GM21576 (cell line): Measurements from ENCODE around the gene ZNF296.

Experiments
- ATAC-seq: cut with Tn5 transposase; IDR thresholded peaks from one replicate; pipeline ENCODE4 v1.9.1; 2021; ENCODE audit warnings: mild to moderate bottlenecking, moderate library complexity; ENCODE audit not compliant: unreplicated experiment

The ZNF296 gene

DNA sequence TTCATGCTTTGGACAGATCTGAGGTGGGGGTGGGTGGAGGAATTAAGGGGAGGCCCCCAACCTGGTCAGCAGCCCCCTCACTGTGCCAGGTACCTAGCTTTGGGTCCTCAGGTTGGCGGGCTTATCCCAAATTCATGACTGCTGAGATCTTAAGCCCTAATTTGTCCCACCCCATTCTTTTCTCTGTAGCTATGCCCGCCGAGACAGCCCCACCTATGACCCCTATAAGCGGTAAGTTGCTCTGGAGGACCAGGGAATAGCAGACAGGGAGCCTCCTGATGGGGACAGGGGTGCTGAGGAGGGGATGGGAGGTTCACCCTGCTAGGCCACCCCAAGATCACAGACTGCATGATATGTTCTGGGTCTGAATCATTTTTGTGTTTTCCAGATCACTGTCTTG, 14.3 kb downstream of the ZNF296 start:
- no peak for ATAC-seq

DNA sequence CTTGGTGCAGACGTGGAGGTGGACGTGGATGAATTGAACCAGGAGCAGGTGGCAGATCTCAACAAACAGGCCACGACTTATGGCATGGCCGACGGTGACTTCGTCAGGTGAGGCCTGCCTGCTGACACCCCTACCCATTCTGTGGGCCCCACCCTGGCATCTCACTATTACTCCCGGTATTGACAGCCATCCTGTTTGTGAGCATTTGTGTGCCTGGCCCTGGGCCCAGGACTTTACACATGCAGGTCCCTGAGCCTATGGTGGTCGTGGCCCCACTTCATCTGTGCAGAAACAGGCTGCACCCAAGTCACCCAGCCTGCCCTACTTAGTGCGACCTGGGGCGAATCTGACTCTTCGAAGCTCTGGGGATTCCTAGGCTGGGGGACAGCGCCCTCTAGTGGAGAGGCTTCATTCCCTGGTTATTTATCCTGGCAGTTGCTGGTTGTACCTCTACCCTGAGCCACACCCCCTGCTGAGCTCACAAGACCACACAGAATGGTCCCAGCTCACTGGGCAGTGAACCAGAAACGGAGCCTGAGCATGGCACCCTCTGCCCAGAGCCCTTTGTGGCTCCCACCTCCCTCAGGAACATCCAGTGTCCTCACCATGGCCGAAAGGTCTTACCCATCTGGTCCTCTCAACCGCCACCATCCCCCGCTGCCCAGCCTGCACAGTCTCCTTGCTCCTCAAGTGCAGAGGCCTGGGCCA, 16.9 kb downstream of the ZNF296 start:
- ATAC-seq = peak; percentile 57

GRCh38 chr19:45058622-45059159, 17.6 kb downstream of the ZNF296 start:
- ATAC-seq = no peak

GRCh38 chr19:45057444-45057843, 18.8 kb downstream of the ZNF296 start:
- no peak for ATAC-seq

GRCh38 chr19:45056831-45057230, 19.4 kb downstream of the ZNF296 start:
- ATAC-seq = no peak

GRCh38 chr19:45051929-45052579, 24.2 kb downstream of the ZNF296 start:
- ATAC-seq = no peak

GRCh38 chr19:45050036-45050435, 26.2 kb downstream of the ZNF296 start:
- ATAC-seq = no peak

DNA sequence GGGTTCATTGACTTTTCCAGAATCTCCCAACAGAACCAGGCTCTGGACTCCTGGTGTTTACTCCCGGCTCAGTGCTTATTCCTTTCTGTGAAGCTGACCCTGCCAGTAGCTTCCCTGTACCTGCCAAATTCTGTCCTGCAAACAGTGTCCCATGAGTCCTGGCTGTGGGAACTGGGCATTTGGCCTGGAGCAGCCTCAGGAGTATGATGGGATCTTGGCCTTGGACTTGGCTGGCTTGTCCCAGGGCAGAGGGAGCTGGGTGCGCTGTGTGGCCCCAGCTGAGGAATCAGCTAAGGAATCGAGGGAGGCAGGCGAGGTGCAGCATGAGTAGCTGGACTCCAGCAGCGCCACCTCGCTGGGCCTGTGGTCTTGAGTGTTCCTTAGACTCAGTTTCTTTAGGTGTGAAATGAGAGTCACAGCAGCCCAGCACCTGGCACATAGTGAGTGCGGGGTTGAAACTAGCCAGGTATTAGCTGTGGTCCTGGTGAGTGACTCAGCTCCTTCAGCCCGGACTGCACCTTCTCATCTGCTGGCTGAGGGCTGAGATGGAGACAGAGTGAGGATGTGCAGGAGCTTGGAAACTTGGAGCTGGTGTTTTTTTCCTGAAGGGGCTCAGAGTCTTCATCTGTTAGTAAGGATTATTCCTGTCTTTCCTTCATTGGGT, 27.1 kb downstream of the ZNF296 start:
- ATAC-seq = no peak

DNA sequence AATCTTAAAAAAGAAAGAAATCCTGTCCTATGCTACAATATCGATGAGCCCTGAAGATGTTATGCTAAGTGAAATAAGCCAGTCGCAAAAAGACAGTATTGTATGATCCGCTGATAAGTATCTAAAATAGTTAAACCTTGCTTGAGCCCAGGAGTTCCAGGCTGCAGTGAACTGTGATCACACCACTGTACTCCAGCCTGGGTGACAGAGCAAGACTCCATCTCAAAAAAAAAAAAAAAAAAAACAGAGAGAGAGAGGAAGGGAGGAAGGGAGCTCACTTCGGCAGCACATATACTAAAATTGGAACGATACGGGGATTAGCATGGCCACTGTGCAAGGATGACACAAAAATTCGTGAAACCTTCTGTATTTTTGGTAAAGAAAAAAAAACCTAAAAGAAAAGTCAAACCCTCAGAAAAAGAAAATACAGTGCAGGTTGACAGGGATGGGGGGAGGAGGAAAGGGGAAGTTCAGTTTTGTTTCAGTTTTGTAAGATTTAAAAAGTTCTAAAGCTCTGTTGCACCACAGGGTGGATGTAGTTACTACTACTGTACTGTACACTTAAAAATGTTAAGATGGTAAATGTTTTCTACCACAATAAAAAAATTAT, 29.0 kb downstream of the ZNF296 start:
- ATAC-seq = no peak

DNA sequence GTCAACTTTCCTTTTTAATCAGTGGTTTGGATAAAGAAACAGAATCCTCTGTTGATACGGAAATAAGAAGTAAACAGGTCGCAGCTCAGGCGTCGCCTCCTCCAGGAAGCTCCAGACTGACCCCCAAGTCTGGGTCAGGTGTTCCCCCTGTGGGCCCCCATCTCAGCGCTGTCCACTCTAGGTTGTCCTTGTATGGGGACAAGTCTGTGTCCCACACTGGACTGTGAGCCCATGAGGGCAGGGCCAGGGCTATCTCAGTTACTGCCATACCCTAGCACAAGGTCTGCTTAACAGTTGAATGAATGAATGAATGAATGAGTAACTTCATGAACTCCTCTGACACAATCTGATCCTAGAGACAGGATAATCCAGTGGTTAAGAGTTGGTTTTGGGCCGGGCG, 29.9 kb downstream of the ZNF296 start:
- ATAC-seq = no peak

DNA sequence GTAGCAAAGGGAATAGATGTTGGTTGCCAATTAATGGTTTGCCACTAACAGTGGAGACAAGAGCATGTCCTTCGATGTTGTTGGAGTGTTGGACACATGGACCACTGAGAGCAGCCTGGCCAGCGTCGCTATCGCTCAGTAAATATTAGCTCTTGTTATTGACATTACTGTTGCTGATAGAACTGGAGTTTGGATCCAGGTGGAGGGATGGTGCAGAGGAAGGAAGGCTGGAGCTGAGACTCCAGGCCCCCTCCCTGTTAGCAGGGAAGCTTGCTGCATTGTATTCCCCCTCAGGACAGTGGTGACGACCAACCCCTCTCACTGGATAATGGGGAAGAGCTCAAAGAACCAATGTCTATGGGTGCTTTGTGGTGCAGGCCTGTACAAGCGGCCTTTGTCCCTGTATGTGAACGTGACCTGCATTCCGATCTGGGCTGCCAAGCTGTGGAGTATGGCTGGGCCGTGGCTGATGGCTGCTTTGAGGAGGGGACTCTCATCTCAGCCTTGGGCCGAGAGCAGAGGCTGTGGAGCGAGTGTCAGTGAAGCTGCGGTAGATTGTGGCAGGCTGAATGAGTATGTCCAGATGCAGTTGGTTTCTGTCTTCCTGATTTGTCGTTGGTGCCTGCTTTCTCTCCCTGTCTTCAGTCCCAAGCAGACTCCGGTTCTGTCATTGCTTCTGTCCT, 30.5 kb downstream of the ZNF296 start:
- ATAC-seq = no peak

- ATAC-seq = no peak
These were observed 35.2 kb downstream of the ZNF296 start for GRCh38 chr19:45041125-45041524.

DNA sequence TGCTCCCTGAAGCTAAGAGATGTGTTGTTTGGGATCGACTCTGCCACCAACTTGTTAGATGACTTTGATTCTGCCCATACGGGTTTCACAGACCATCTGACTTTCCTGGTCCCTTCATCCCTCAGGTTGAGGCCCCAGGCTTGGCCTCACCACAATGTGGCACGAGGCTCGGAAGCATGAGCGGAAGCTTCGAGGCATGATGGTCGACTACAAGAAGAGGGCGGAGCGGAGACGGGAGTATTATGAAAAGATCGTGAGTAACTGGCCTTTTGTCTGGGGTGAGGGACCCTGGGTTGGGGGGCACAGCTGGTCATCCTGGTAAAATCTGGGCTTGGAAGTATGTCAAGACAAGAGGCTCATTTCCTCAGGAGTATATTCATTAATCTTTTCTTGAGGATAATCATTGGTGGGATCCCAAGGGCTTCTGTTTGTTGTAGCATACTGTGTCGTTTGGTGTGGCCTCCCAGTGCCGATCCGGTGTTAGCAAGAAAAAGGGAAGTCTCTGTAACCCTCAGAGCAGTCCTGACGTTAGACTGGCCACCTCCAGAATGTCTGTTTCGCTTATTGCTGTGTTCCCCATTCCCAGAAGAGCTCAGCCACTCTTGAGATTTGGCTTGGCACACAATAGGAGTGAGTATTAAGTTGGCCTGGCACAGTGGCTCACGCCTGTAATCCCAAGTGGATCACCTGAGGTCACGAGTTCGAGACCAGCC, 36.1 kb downstream of the ZNF296 start:
- ATAC-seq = no peak

DNA sequence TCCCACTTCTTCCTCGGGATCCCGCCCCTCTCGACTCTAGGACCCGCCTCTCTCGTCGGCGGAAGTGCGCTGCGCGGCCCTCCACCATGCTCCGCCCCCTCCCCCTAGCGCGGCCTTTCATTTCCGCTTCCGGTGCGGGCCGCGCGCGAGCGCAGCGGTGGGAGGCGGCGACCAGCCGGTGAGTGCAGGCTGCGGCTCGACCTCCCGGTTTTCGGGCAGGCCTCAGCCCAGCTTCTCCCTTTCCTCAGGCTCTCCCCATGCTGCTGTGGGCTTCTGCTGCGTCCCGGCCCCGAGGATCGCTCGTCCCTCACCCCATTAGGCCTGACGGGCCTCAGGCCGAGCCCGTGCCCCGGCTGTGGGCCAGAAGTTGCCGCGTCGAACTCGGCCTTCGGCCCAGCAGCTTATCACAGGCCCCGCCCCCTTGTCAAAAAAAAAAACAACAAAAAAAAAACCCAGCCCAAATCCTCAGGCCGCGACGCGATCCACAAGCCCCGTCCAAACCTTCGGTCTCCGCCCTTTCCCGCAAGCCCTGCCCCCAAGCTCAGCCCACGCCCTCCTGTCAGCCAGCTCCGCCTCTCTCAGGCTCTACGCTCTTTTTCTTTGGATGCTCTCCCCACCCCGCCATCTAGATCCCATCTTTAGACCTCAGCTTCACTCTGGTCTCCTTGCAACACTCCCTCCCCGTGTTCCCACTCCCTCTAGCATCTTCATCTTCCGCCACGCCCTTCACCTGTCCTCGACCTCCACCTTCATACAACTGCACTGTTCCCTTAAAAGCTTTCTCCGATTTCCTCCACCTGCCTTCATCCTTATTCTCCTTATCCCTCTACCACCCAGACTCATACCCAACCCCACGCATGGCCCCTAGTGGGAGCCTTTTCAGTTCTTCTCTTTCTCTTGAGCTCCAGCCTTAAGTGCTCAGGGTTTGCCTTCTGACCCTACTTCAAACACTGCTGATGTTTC, 37.1 kb downstream of the ZNF296 start, which contains the start of gene CLASRP:
CLASRP (plus strand) TSS at position 115 of the 963 bp plus-strand sequence. CDS start 1,168 bp downstream, outside the sequence.
- ATAC-seq = peak; percentile 72

- no peak for ATAC-seq
These were observed 38.7 kb downstream of the ZNF296 start for GRCh38 chr19:45037393-45038169.

DNA sequence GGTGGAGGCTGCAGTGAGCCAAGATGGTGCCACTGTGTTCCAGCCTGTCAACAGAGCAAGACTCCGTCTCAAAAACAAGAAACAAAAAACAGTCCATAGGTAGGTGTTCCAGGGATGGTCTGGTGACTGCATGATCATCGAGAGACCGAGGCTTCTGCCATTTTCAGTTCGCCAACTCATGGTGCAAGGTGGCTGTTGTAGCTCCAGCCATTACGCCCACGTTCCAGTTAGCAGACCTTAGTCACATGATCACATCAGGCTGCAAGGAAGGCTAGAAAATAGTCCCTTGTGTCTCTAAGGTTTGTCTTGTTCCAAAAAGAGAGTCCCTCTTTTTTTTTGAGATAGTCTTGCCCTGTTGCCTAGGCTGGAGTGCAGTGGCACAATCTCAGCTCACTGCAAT, 40.5 kb downstream of the ZNF296 start:
- ATAC-seq = no peak

- no peak for ATAC-seq
These were observed 43.9 kb downstream of the ZNF296 start for GRCh38 chr19:45032421-45032820.

GRCh38 chr19:45030825-45031224, 45.5 kb downstream of the ZNF296 start:
- no peak for ATAC-seq
